Caco-2 (cell line): ENCODE measurements around the gene LRRC8B. TPM values are rescaled to one million over a fixed set of nuclear protein-coding genes. Genes with fewer than 3 reads are reported as not detected.

Experiments
- BruUV-seq: library from RNA; stranded (reverse); fragments of 400-500 nt; replicated peaks from 2 replicates; lab custom pipeline; 2021; lab: Mats Ljungman, UMichigan
- CTCF ChIA-PET: fragments of 300-600 bp; sonication (Branson Sonifier 250); formaldehyde crosslinking; loops from one replicate; lab custom pipeline; 2022; ENCODE audit warnings: antibody characterized with exemption; lab: Charles Lee
- POLR2A ChIA-PET: fragments of 300-600 bp; sonication (Branson Sonifier 250); formaldehyde crosslinking; loops from one replicate; lab custom pipeline; 2022; ENCODE audit warnings: antibody characterized with exemption; lab: Charles Lee
- DNase-seq, 2 experiments: peaks; one replicate each; pipeline versions ENCODE4 v3.0.0 to v3.0.0-alpha.2; 2020 to 2022
- H3K27me3 ChIP-seq: replicated peaks from 2 replicates; pipeline ENCODE4 v1.6.0; 2011; ENCODE audit warnings: low read length; ENCODE audit not compliant: control insufficient read depth, insufficient read depth
- H3K36me3 ChIP-seq: 2 replicates; pipeline ENCODE4 v1.5.1; 2011; ENCODE audit warnings: low read length; ENCODE audit not compliant: control insufficient read depth, insufficient read depth
- H3K4me1 ChIP-seq: fragments of 250-450 bp; sonication (Bioruptor Pico); 2 replicates; pipeline ENCODE4 v1.5.1; 2020; ENCODE audit warnings: mild to moderate bottlenecking
- H3K4me3 ChIP-seq: 2 replicates; pipeline ENCODE4 v1.5.1; 2011; ENCODE audit warnings: low read depth, mild to moderate bottlenecking, control low read depth, low read length
- H3K9me3 ChIP-seq: fragments of 250-450 bp; sonication (Bioruptor Pico); 2 replicates; pipeline ENCODE4 v1.5.1; 2020; ENCODE audit warnings: mild to moderate bottlenecking, moderate library complexity
- H3K27ac Mint-ChIP-seq: one replicate; pipeline ENCODE4 v1.8.0; 2022; ENCODE audit warnings: mixed read lengths; ENCODE audit not compliant: unreplicated experiment
- H3K27me3 Mint-ChIP-seq: one replicate; pipeline ENCODE4 v1.8.0; 2022; ENCODE audit warnings: mixed read lengths; ENCODE audit not compliant: insufficient read depth, unreplicated experiment
- H3K36me3 Mint-ChIP-seq: one replicate; pipeline ENCODE4 v1.8.0; 2022; ENCODE audit warnings: mild to moderate bottlenecking, mixed read lengths; ENCODE audit not compliant: insufficient read depth, unreplicated experiment
- H3K4me1 Mint-ChIP-seq: one replicate; pipeline ENCODE4 v1.8.0; 2022; ENCODE audit warnings: low read depth, mixed read lengths; ENCODE audit not compliant: unreplicated experiment
- H3K4me3 Mint-ChIP-seq: one replicate; pipeline ENCODE4 v1.8.0; 2022; ENCODE audit warnings: mild to moderate bottlenecking, moderate library complexity, mixed read lengths; ENCODE audit not compliant: unreplicated experiment
- H3K9me3 Mint-ChIP-seq: one replicate; pipeline ENCODE4 v1.8.0; 2022; ENCODE audit warnings: mixed read lengths; ENCODE audit not compliant: unreplicated experiment
- intact Hi-C: fragments of 100-400 bp; cut with micrococcal nuclease; formaldehyde crosslinking; loops from one replicate; pipeline ENCODE4 v1.10.0; 2022; ENCODE audit not compliant: unreplicated experiment
- total RNA-seq: library from RNA; stranded (reverse); gene quantifications from 2 replicates; pipeline ENCODE4 v1.2.3, GENCODE V29; 2022
- TF ChIP-seq, protein P1 (sequence below), 2 experiments: fragments of 200-600 bp in 1 of 2; IDR thresholded peaks; 1 replicate in 1 of 2; 2 replicates in 1 of 2; pipeline versions ENCODE4 v1.5.1 to v1.8.0; 2011 to 2022; ENCODE audit warnings: antibody characterized with exemption in 1 of 2, control low read depth in 1 of 2, inconsistent platforms in 1 of 2, low read depth in 1 of 2, low read length in 1 of 2, mild to moderate bottlenecking in 1 of 2, moderate library complexity in 1 of 2; ENCODE audit not compliant: insufficient read depth in 1 of 2, severe bottlenecking in 1 of 2, unreplicated experiment in 1 of 2

The LRRC8B gene
- total RNA-seq, 1 experiment from 2014 or later: 10.8 TPM

GRCh38 chr1:89553157-89553556 lies 28.5 kb downstream of the LRRC8B start:
- no peak overlapping the region for H3K4me3 ChIP-seq
- H3K27me3 Mint-ChIP-seq: no peaks in the 10 kb centered on the region
- no peaks in the 10 kb centered on the region for H3K36me3 ChIP-seq

DNA sequence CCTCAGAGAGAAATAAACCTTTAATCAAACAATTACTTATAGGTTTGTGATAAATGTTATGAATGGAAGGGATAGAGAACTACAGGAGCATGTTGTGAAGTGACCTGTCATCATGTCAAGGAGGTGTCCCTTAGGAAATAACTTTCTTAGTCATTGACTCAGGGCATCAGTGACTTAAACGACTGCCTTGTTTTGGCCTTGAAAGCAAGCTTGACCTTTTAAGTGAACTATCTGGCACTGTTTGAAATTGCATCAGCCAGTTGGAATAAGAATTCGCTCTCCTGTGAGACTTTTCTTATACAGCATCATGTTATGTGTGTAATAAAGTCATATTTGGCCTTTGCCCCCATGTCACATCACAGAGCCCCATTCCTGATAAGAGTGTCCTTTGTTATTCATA lies 30.9 kb downstream of the LRRC8B start:
- no peak overlapping the region for H3K27ac Mint-ChIP-seq
- DNase-seq: no peak
- Histone ChIP-seq H3K4me3 (no peak overlapping the region), H3K36me3 (no peaks in the 10 kb centered on the region), H3K27me3 (no peaks in the 10 kb centered on the region), H3K9me3 (no peaks in the 10 kb centered on the region), H3K4me1 (no peaks in the 10 kb centered on the region)
- intact Hi-C loops: no loop called here
- POLR2A ChIA-PET: no interaction called here
- CTCF ChIA-PET: no interaction called here
- no TSS peak for BruUV-seq
- H3K4me1 Mint-ChIP-seq: no peaks in the 10 kb centered on the region
- no peak overlapping the region for H3K4me3 Mint-ChIP-seq
- TF ChIP-seq, protein P1, sequence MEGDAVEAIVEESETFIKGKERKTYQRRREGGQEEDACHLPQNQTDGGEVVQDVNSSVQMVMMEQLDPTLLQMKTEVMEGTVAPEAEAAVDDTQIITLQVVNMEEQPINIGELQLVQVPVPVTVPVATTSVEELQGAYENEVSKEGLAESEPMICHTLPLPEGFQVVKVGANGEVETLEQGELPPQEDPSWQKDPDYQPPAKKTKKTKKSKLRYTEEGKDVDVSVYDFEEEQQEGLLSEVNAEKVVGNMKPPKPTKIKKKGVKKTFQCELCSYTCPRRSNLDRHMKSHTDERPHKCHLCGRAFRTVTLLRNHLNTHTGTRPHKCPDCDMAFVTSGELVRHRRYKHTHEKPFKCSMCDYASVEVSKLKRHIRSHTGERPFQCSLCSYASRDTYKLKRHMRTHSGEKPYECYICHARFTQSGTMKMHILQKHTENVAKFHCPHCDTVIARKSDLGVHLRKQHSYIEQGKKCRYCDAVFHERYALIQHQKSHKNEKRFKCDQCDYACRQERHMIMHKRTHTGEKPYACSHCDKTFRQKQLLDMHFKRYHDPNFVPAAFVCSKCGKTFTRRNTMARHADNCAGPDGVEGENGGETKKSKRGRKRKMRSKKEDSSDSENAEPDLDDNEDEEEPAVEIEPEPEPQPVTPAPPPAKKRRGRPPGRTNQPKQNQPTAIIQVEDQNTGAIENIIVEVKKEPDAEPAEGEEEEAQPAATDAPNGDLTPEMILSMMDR (IDR thresholded peaks at IDR 0.05; ENCODE audit: insufficient read depth in 1 of 2, low read depth in 1 of 2, low read length in 1 of 2, severe bottlenecking in 1 of 2, unreplicated experiment in 1 of 2): no peak
- no peaks in the 10 kb centered on the region for H3K36me3 Mint-ChIP-seq
- no peaks in the 10 kb centered on the region for H3K9me3 Mint-ChIP-seq
- no peaks in the 10 kb centered on the region for H3K27me3 Mint-ChIP-seq

More at GRCh38 chr1:89553157-89553556, 28.5 kb downstream of the LRRC8B start:
- CTCF ChIA-PET: no interaction called here
- no peaks in the 10 kb centered on the region for H3K36me3 Mint-ChIP-seq
- H3K4me1 Mint-ChIP-seq: no peaks in the 10 kb centered on the region
- TF ChIP-seq, protein P1 (IDR thresholded peaks at IDR 0.05; ENCODE audit: insufficient read depth in 1 of 2, low read depth in 1 of 2, low read length in 1 of 2, severe bottlenecking in 1 of 2, unreplicated experiment in 1 of 2): no peak
- DNase-seq: no peak
- H3K27ac Mint-ChIP-seq: no peak overlapping the region
- H3K9me3 Mint-ChIP-seq: no peaks in the 10 kb centered on the region
- Histone ChIP-seq H3K27me3 (no peaks in the 10 kb centered on the region), H3K4me1 (no peaks in the 10 kb centered on the region), H3K9me3 (no peaks in the 10 kb centered on the region)
- intact Hi-C loops: no loop called here
- POLR2A ChIA-PET: no interaction called here
- H3K4me3 Mint-ChIP-seq: no peak overlapping the region
- no TSS peak for BruUV-seq

- CTCF ChIA-PET: no interaction called here
- H3K9me3 Mint-ChIP-seq: no peaks in the 10 kb centered on the region
These were observed 32.3 kb downstream of the LRRC8B start for GRCh38 chr1:89556726-89557444.

More at GRCh38 chr1:89556726-89557444, 32.3 kb downstream of the LRRC8B start:
- H3K36me3 ChIP-seq: no peaks in the 10 kb centered on the region
- intact Hi-C loops: no loop called here
- Mint-ChIP-seq H3K27ac (no peak overlapping the region), H3K4me1 (no peaks in the 10 kb centered on the region), H3K36me3 (no peaks in the 10 kb centered on the region), H3K4me3 (no peak overlapping the region), H3K27me3 (no peaks in the 10 kb centered on the region)
- TF ChIP-seq, protein P1 (IDR thresholded peaks at IDR 0.05; ENCODE audit: insufficient read depth in 1 of 2, low read depth in 1 of 2, low read length in 1 of 2, severe bottlenecking in 1 of 2, unreplicated experiment in 1 of 2): no peak
- H3K4me3 ChIP-seq: no peak overlapping the region
- no peak for DNase-seq
- POLR2A ChIA-PET: no interaction called here
- BruUV-seq: no TSS peak
- no peaks in the 10 kb centered on the region for H3K9me3 ChIP-seq
- no peaks in the 10 kb centered on the region for H3K4me1 ChIP-seq
- no peaks in the 10 kb centered on the region for H3K27me3 ChIP-seq
